DOHH2 (cell line): ENCODE data around the gene WDFY4.

Experiments
- H3F3A ChIP-seq: fragments of 200-600 bp; sonication (generic), shearing (Covaris generic); 2 replicates; pipeline ENCODE4 v1.6.0; 2016; ENCODE audit warnings: antibody characterized with exemption, mild to moderate bottlenecking; ENCODE audit not compliant: control insufficient read depth, insufficient read depth
- H3K27ac ChIP-seq: fragments of 200-600 bp; sonication (generic); 2 replicates; pipeline ENCODE4 v1.5.1; 2014; ENCODE audit warnings: low read depth, mild to moderate bottlenecking, low read length, moderate library complexity
- H3K27me3 ChIP-seq: fragments of 200-600 bp; sonication (generic); 2 replicates; pipeline ENCODE4 v1.6.1; 2014; ENCODE audit warnings: mild to moderate bottlenecking, low read length, mixed read lengths; ENCODE audit not compliant: control insufficient read depth
- H3K36me3 ChIP-seq: fragments of 200-600 bp; sonication (generic); 2 replicates; pipeline ENCODE4 v1.6.1; 2014; ENCODE audit warnings: mild to moderate bottlenecking, low read length, moderate library complexity, mixed read lengths; ENCODE audit not compliant: control insufficient read depth
- H3K4me1 ChIP-seq: fragments of 200-600 bp; sonication (generic); 2 replicates; pipeline ENCODE4 v1.6.1; 2014; ENCODE audit warnings: mild to moderate bottlenecking, low read length, mixed read lengths; ENCODE audit not compliant: control insufficient read depth
- H3K4me2 ChIP-seq: fragments of 200-600 bp; sonication (generic); 2 replicates; pipeline ENCODE4 v1.6.0; 2014; ENCODE audit warnings: mild to moderate bottlenecking, low read length, moderate library complexity
- H3K4me3 ChIP-seq: fragments of 200-600 bp; sonication (generic); 2 replicates; pipeline ENCODE4 v1.5.1; 2014; ENCODE audit warnings: mild to moderate bottlenecking, low read length, mixed read lengths
- H3K79me2 ChIP-seq: fragments of 200-600 bp; sonication (generic); 2 replicates; pipeline ENCODE4 v1.6.1; 2014; ENCODE audit warnings: mild to moderate bottlenecking, low read length, mixed read lengths; ENCODE audit not compliant: control insufficient read depth
- H3K9me2 ChIP-seq: fragments of 200-600 bp; sonication (generic); replicated peaks from 2 replicates; pipeline ENCODE4 v1.6.1; 2014; ENCODE audit warnings: mild to moderate bottlenecking, low read length, mixed read lengths; ENCODE audit not compliant: control insufficient read depth
- H3K9me3 ChIP-seq: fragments of 200-600 bp; sonication (generic); 2 replicates; pipeline ENCODE4 v1.6.1; 2014; ENCODE audit warnings: antibody characterized with exemption, low read length, mixed read lengths; ENCODE audit not compliant: control insufficient read depth, insufficient read depth
- H4K20me1 ChIP-seq: fragments of 200-600 bp; sonication (generic); 2 replicates; pipeline ENCODE4 v1.6.0; 2014; ENCODE audit warnings: low read depth, mild to moderate bottlenecking, antibody characterized with exemption, low read length, moderate library complexity; ENCODE audit not compliant: control insufficient read depth, insufficient read depth
- EZH2phosphoT487 ChIP-seq: fragments of 200-600 bp; sonication (generic); IDR thresholded peaks from 2 replicates; pipeline ENCODE4 v1.6.1; 2017; ENCODE audit warnings: borderline replicate concordance, mild to moderate bottlenecking, antibody characterized with exemption, low read length, moderate library complexity, mixed read lengths
- TF ChIP-seq, protein P1 (sequence below): fragments of 200-600 bp; sonication (generic); IDR thresholded peaks from one replicate; pipeline ENCODE4 v1.5.1; 2014; ENCODE audit warnings: antibody characterized with exemption, mild to moderate bottlenecking, low read depth, low read length; ENCODE audit not compliant: poor library complexity, severe bottlenecking

The WDFY4 gene

DNA sequence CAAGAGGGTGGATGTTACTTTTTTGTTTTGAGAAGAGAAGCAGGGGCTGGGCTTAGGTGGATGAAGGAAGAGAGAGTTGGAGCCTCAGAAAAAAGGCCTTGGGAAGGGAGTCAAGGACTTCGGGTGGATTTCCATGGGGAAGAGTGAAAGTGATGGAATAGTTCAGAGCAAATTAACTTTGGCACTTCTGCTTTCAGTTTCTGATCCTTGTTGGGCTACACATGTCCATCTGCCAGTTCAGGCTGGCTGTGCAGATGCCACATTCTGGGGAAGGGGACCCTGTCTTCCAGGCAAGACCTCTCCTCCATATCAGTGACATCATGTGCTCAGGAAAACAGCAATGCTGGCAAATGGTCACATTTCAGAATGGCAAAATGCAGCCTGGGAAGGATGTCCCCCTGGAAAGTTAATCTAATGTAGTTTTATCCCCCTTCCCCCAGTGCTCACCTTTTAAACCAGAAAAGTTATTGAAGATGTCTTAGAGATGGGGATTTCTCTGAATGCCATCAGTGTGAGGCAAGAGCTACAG lies 86.0 kb downstream of the WDFY4 start:
- Histone ChIP-seq H3K9me2 (no peaks in the 10 kb centered on the region), H3F3A (no peaks in the 10 kb centered on the region), H3K27me3 (no peaks in the 10 kb centered on the region), H3K4me1 (no peaks in the 10 kb centered on the region), H3K79me2 (no peaks in the 10 kb centered on the region), H4K20me1 (no peaks in the 10 kb centered on the region), H3K9me3 (no peaks in the 10 kb centered on the region), H3K36me3 (peaks cover 61% of the 10 kb centered on the region), H3K27ac (no peak overlapping the region), H3K4me3 (no peak overlapping the region), H3K4me2 (no peak overlapping the region)
- TF ChIP-seq, protein P1, sequence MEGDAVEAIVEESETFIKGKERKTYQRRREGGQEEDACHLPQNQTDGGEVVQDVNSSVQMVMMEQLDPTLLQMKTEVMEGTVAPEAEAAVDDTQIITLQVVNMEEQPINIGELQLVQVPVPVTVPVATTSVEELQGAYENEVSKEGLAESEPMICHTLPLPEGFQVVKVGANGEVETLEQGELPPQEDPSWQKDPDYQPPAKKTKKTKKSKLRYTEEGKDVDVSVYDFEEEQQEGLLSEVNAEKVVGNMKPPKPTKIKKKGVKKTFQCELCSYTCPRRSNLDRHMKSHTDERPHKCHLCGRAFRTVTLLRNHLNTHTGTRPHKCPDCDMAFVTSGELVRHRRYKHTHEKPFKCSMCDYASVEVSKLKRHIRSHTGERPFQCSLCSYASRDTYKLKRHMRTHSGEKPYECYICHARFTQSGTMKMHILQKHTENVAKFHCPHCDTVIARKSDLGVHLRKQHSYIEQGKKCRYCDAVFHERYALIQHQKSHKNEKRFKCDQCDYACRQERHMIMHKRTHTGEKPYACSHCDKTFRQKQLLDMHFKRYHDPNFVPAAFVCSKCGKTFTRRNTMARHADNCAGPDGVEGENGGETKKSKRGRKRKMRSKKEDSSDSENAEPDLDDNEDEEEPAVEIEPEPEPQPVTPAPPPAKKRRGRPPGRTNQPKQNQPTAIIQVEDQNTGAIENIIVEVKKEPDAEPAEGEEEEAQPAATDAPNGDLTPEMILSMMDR, result no peak
- TF ChIP-seq EZH2phosphoT487, result no peak

DNA sequence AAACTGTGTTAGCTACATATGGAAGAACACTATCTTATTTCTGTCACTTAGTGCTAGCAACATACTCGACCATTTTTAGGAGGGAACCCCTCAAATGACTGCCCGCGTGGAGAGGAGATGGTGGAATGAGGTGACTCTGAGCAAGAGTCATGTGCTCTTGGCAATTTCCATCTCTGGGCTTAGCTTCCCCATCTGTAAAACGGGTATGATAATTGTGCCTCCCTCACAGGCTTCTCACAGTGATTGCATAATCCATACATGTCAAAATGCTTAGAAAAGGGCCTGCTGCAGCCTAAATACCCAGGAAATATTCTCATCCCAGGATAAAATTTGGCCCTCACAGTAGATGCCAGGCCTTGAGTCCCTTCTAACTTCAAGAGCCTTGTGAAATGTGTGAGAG lies 86.6 kb downstream of the WDFY4 start:
- no peaks in the 10 kb centered on the region for H3K9me3 ChIP-seq
- H3K4me1 ChIP-seq, result no peaks in the 10 kb centered on the region
- no peaks in the 10 kb centered on the region for H3K9me2 ChIP-seq
- H3K4me3 ChIP-seq, result no peak overlapping the region
- H3K27me3 ChIP-seq, result no peaks in the 10 kb centered on the region
- no peaks in the 10 kb centered on the region for H3F3A ChIP-seq
- H3K79me2 ChIP-seq, result no peaks in the 10 kb centered on the region
- no peak overlapping the region for H3K4me2 ChIP-seq
- TF ChIP-seq, protein P1, result no peak
- no peak for TF ChIP-seq EZH2phosphoT487
- no peaks in the 10 kb centered on the region for H4K20me1 ChIP-seq
- peaks cover 61% of the 10 kb centered on the region for H3K36me3 ChIP-seq
- no peak overlapping the region for H3K27ac ChIP-seq

DNA sequence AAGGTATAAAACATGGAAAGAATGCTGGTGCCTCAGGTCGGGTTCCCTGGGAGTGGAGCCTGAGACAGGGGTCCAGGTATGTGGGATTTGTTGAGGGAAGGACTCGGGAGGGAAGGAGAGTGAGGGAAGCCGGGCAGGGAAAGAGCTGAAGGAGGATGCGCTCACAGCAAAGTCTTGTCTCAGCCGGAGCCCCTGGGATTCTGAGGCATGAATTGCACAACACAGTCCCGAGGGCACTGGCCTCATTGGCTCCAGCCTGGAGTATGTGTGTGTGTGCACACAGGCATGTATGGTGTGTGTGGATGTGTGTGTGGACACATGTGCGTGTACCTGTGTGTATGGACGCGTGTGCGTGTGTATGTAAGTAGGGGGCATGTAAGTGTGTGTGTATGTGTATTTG lies 87.4 kb downstream of the WDFY4 start:
- H3K4me2 ChIP-seq, result no peak overlapping the region
- no peaks in the 10 kb centered on the region for H3K79me2 ChIP-seq
- H4K20me1 ChIP-seq, result no peaks in the 10 kb centered on the region
- no peaks in the 10 kb centered on the region for H3K9me3 ChIP-seq
- TF ChIP-seq, protein P1, result no peak
- no peak for TF ChIP-seq EZH2phosphoT487
- no peak overlapping the region for H3K4me3 ChIP-seq
- no peaks in the 10 kb centered on the region for H3K4me1 ChIP-seq
- H3K9me2 ChIP-seq, result no peaks in the 10 kb centered on the region
- no peaks in the 10 kb centered on the region for H3K27me3 ChIP-seq
- H3K36me3 ChIP-seq, result peaks cover 60% of the 10 kb centered on the region
- H3F3A ChIP-seq, result no peaks in the 10 kb centered on the region
- H3K27ac ChIP-seq, result no peak overlapping the region
